Skeletal muscle tissue (tissue), 2 donors: ENCODE results near the gene GSTO2. TPM values are rescaled to one million over a fixed set of nuclear protein-coding genes. Genes with fewer than 3 reads are reported as not detected.

Source experiments
- small RNA-seq: library from RNA; depleted of rRNA; stranded (forward); fragments of <200 nt; gene quantifications from one replicate; pipeline ENCODE3, GENCODE V24; 2014
- total RNA-seq: library from RNA; depleted of rRNA; stranded (reverse); fragments of >200 nt; gene quantifications from one replicate; pipeline ENCODE4 v1.2.3, GENCODE V29; 2014

GSTO2 gene
- total RNA-seq, 1 donor from 2014 or later = not detected

Small RNA genes within 50 kb of the gene (small RNA-seq; reads per million reads assigned to genes)
- gene MIR4482 = not detected

Other genes with a start within 250 kb of the GSTO2 start
- under 0.01 TPM for gene COL17A1, start 183.3 kb upstream of the GSTO2 start, total RNA-seq
- 2.1 TPM for gene SFR1, start 147.0 kb upstream of the GSTO2 start, total RNA-seq
- gene CFAP43, start 36.8 kb upstream of the GSTO2 start, total RNA-seq = 2.1 TPM
- 53.2 TPM for gene GSTO1, start 14.3 kb upstream of the GSTO2 start, total RNA-seq
- gene ITPRIP, start 69.3 kb downstream of the GSTO2 start, total RNA-seq = 4.2 TPM
- under 0.01 TPM for gene CFAP58, start 84.6 kb downstream of the GSTO2 start, total RNA-seq